A673 (cell line): ENCODE data around the gene FAM227A. TPM values are rescaled to one million over a fixed set of nuclear protein-coding genes. Genes with fewer than 3 reads are reported as not detected.

Experiments used
- BruUV-seq: library from RNA; stranded (reverse); fragments of 400-500 nt; replicated peaks from 2 replicates; lab custom pipeline; 2021; lab: Mats Ljungman, UMichigan
- CTCF ChIA-PET: fragments of 300-600 bp; sonication (Branson Sonifier 250); formaldehyde crosslinking; loops from one replicate; lab custom pipeline; 2022; ENCODE audit warnings: antibody characterized with exemption; lab: Charles Lee
- POLR2A ChIA-PET: fragments of 300-600 bp; sonication (Branson Sonifier 250); formaldehyde crosslinking; loops from one replicate; lab custom pipeline; 2022; ENCODE audit warnings: antibody characterized with exemption; ENCODE audit not compliant: low non-redundant PET; lab: Charles Lee
- DNase-seq: peaks from one replicate; pipeline ENCODE4 v3.0.0-alpha.2; 2015; ENCODE audit warnings: low spot score
- H3K27ac ChIP-seq: fragments of 200-600 bp; sonication (generic); 2 replicates; pipeline ENCODE4 v1.5.1; 2016; ENCODE audit warnings: mixed run types, low read depth, mild to moderate bottlenecking, mixed read lengths, antibody characterized with exemption, low read length; ENCODE audit not compliant: poor library complexity, severe bottlenecking
- H3K27me3 ChIP-seq: fragments of 200-600 bp; sonication (generic); replicated peaks from 2 replicates; pipeline ENCODE4 v1.6.1; 2017; ENCODE audit warnings: mixed run types, low read depth, mild to moderate bottlenecking, mixed read lengths, antibody characterized with exemption, low read length; ENCODE audit not compliant: insufficient read depth, poor library complexity
- H3K36me3 ChIP-seq: fragments of 200-600 bp; sonication (generic); 2 replicates; pipeline ENCODE4 v1.6.1; 2016; ENCODE audit warnings: mixed run types, mild to moderate bottlenecking, mixed read lengths, antibody characterized with exemption, low read length; ENCODE audit not compliant: insufficient read depth, poor library complexity, severe bottlenecking
- H3K4me1 ChIP-seq: fragments of 200-600 bp; sonication (generic); 2 replicates; pipeline ENCODE4 v1.6.1; 2017; ENCODE audit warnings: mixed run types, mild to moderate bottlenecking, mixed read lengths, antibody characterized with exemption, low read length; ENCODE audit not compliant: insufficient read depth, poor library complexity, severe bottlenecking
- H3K4me3 ChIP-seq: fragments of 200-600 bp; sonication (generic); 2 replicates; pipeline ENCODE4 v1.5.1; 2016; ENCODE audit warnings: low read depth, mixed run types, mild to moderate bottlenecking, mixed read lengths, low read length; ENCODE audit not compliant: poor library complexity, severe bottlenecking
- H3K9me3 ChIP-seq: fragments of 200-600 bp; sonication (generic); 2 replicates; pipeline ENCODE4 v1.6.1; 2016; ENCODE audit warnings: mixed run types, low read depth, mild to moderate bottlenecking, mixed read lengths, antibody characterized with exemption, low read length; ENCODE audit not compliant: poor library complexity, severe bottlenecking
- CTCF ChIP-seq: fragments of 300-800, 200-600 bp; sonication (generic); conservative IDR thresholded peaks from 2 replicates; pipeline ENCODE4 v1.5.1; 2017; ENCODE audit warnings: low read depth, mild to moderate bottlenecking, antibody characterized with exemption, low read length, moderate library complexity, mixed read lengths
- EZH2 ChIP-seq: fragments of 200-600 bp; sonication (generic); IDR thresholded peaks from 2 replicates; pipeline ENCODE4 v1.6.1; 2017; ENCODE audit warnings: borderline replicate concordance, low read depth, mild to moderate bottlenecking, mixed read lengths, antibody characterized with exemption, low read length; ENCODE audit not compliant: poor library complexity, severe bottlenecking
- intact Hi-C: fragments of 100-400 bp; cut with micrococcal nuclease; formaldehyde crosslinking; loops from one replicate; pipeline ENCODE4 v1.10.0; 2022; ENCODE audit not compliant: unreplicated experiment
- total RNA-seq: library from RNA; stranded (reverse); gene quantifications from 2 replicates; pipeline ENCODE4 v1.2.3, GENCODE V29; 2021

FAM227A gene
- total RNA-seq, 1 experiment from 2014 or later = 3.8 TPM

DNA sequence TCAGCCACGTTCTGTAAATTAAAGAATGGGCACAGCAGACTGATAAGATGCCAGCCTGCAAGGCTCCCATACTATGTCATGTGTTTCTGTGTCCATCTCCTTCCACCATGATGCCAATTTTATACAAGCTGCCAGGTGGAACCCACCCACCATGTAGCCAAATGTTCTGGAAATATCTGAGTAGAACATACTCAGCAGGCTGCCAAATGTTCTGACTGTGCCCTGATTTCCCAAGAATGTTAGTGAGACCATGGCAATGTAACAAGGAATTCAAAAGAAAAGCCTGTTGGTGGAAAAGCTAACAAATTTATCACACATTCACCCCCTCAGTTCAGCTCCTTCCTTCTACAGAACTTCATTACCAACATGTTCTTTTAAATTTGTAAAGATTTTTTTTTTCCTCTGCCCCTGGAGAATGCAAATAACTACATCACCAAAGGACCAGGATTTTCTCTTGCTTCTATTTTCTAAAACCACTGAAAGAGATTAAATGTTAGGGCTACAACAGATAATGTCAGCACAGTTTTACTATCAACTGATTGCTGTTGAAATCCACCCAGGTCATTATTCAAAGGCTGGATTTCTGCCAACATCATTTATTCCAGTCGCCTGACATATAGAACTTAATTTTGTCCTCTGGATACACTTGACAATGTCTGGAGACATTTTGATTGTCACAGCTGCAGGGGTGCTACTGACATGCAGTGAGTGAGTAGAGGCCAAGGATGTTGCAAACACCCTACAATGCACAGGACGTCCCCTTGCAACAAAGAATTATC lies 89.3 kb downstream of the FAM227A start:
- POLR2A ChIA-PET = interaction anchor here (0.7 kb wide), 1 partner anchor 483 kb away, joined by 3 read pairs; the partner anchor contains the start of gene SLC16A8
- TF ChIP-seq CTCF (no peak), EZH2 (no peak)
- Histone ChIP-seq H3K27ac (no peak overlapping the region), H3K4me3 (no peak overlapping the region), H3K36me3 (no peaks in the 10 kb centered on the region), H3K27me3 (no peaks in the 10 kb centered on the region), H3K4me1 (peaks cover 11% of the 10 kb centered on the region), H3K9me3 (no peaks in the 10 kb centered on the region)
- peak; percentile 48 for DNase-seq
- CTCF ChIA-PET = no interaction called here
- no TSS peak for BruUV-seq
- intact Hi-C loops = no loop called here

DNA sequence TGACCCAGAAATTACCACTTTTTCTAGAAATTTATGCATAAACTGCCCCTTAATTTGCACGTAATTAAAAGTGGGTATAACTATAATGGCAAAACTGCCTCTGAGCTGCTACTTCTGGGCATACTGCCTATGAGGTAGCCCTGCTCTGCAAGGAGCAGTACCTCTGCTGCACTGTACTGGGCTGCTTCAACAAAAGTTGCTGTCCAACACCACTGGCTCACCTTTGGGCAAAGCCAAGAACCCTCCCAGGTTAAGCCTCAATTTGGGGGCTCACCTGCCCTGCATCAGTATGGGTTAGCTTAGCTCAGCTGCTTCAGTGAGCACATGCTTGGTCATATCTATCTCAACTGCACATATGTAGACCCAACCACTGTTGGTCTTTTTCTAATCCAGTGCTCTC lies 90.8 kb downstream of the FAM227A start:
- CTCF ChIA-PET = no interaction called here
- BruUV-seq = no TSS peak
- TF ChIP-seq EZH2 (no peak), CTCF (no peak)

DNA sequence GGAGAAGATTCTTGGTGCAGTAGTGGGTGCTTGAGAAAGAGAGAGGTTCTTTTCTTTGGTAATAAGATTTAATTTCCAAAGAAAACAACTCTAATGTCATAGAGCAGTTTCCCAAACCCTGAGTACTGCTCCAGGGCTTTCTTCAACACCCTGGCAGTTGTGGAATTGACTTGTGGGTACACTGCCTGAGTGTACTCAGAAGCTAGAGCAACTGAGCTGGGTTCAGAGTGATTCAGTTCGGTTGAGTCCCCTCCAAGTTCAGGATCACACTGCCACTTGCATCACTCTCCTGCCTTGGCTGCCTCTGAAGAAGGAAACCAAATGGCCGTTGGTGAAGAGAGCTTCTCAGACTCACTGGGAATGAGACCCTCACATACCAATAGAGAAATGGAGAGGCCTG lies 91.5 kb downstream of the FAM227A start:
- POLR2A ChIA-PET = no interaction called here
- no TSS peak for BruUV-seq
- Histone ChIP-seq H3K36me3 (no peaks in the 10 kb centered on the region), H3K9me3 (no peaks in the 10 kb centered on the region), H3K4me1 (no peaks in the 10 kb centered on the region), H3K4me3 (no peak overlapping the region), H3K27me3 (no peaks in the 10 kb centered on the region), H3K27ac (no peak overlapping the region)
- CTCF ChIA-PET = no interaction called here
- DNase-seq = no peak
- intact Hi-C loops = no loop called here
- TF ChIP-seq EZH2 (no peak), CTCF (no peak)

More for the DNA sequence above, 90.8 kb downstream of the FAM227A start:
- DNase-seq = no peak
- POLR2A ChIA-PET = no interaction called here
- Histone ChIP-seq H3K4me1 (no peaks in the 10 kb centered on the region), H3K36me3 (no peaks in the 10 kb centered on the region), H3K4me3 (no peak overlapping the region), H3K27me3 (no peaks in the 10 kb centered on the region), H3K27ac (no peak overlapping the region), H3K9me3 (no peaks in the 10 kb centered on the region)
- intact Hi-C loops = no loop called here
